ENCODE results near the gene STUM. TPM values are rescaled to one million over a fixed set of nuclear protein-coding genes. Genes with fewer than 3 reads are reported as not detected.

Gene STUM
- total RNA-seq, 2 experiments from 2014 or later, result not detected

- H3K27ac ChIP-seq (ENCODE audit: low read depth in 1 of 2, low read length in 2 of 2), result no peak overlapping the region
- H3K9me3 ChIP-seq (ENCODE audit: control insufficient read depth in 1 of 2, insufficient read depth in 1 of 2, low read length in 2 of 2), result no peaks in the 10 kb centered on the region
- no peak overlapping the region for H3K4me3 ChIP-seq (ENCODE audit: low read length)
- intact Hi-C loops (cut with DNase I, micrococcal nuclease), result no loop called here
- no peaks in the 10 kb centered on the region for H3K36me3 ChIP-seq (ENCODE audit: insufficient read depth, low read length)
- no peaks in the 10 kb centered on the region for H3K4me1 ChIP-seq (ENCODE audit: insufficient read depth, low read length)
- ATAC-seq (ENCODE audit: poor library complexity), result no peak
- no peaks in the 10 kb centered on the region for H3K36me3 Mint-ChIP-seq (ENCODE audit: low read depth)
- ChIA-PET POLR2A (no interaction called here), CTCF (interaction anchor here (1.7 kb wide), 1 partner anchor 210 kb away, joined by 3 read pairs; no protein-coding TSS in a partner anchor)
- no peaks in the 10 kb centered on the region for H3K4me1 Mint-ChIP-seq (ENCODE audit: low read depth)
- H3K27me3 ChIP-seq (ENCODE audit: control insufficient read depth in 1 of 2, insufficient read depth in 2 of 2, low read length in 2 of 2), result no peaks in the 10 kb centered on the region
- H3K4me3 Mint-ChIP-seq, result no peak overlapping the region
- no peaks in the 10 kb centered on the region for H3K9me3 Mint-ChIP-seq
- H3K27me3 Mint-ChIP-seq, result no peaks in the 10 kb centered on the region
- TF ChIP-seq CTCF (IDR thresholded peaks at IDR 0.05), result no peak
- H3K27ac Mint-ChIP-seq, result no peak overlapping the region
- DNase-seq, result no peak
Measured at GRCh38 chr1:226618380-226618779, 69.8 kb downstream of the STUM start.

- H3K4me1 Mint-ChIP-seq (ENCODE audit: low read depth), result no peaks in the 10 kb centered on the region
- no peaks in the 10 kb centered on the region for H3K27me3 ChIP-seq (ENCODE audit: control insufficient read depth in 1 of 2, insufficient read depth in 2 of 2, low read length in 2 of 2)
- H3K27me3 Mint-ChIP-seq, result no peaks in the 10 kb centered on the region
- intact Hi-C loops (cut with DNase I, micrococcal nuclease), result no loop called here
- no peak overlapping the region for H3K4me3 ChIP-seq (ENCODE audit: low read length)
- no peak overlapping the region for H3K27ac ChIP-seq (ENCODE audit: low read depth in 1 of 2, low read length in 2 of 2)
- ChIA-PET POLR2A (no interaction called here), CTCF (interaction anchor here (1.7 kb wide), 1 partner anchor 209 kb away, joined by 3 read pairs; no protein-coding TSS in a partner anchor)
- no peak overlapping the region for H3K27ac Mint-ChIP-seq
- H3K36me3 ChIP-seq (ENCODE audit: insufficient read depth, low read length), result no peaks in the 10 kb centered on the region
- H3K4me3 Mint-ChIP-seq, result no peak overlapping the region
- TF ChIP-seq CTCF (IDR thresholded peaks at IDR 0.05), result no peak
- DNase-seq (no peak), ATAC-seq (ENCODE audit: poor library complexity) (no peak)
- H3K4me1 ChIP-seq (ENCODE audit: insufficient read depth, low read length), result no peaks in the 10 kb centered on the region
- H3K36me3 Mint-ChIP-seq (ENCODE audit: low read depth), result no peaks in the 10 kb centered on the region
- no peaks in the 10 kb centered on the region for H3K9me3 Mint-ChIP-seq
- no peaks in the 10 kb centered on the region for H3K9me3 ChIP-seq (ENCODE audit: control insufficient read depth in 1 of 2, insufficient read depth in 1 of 2, low read length in 2 of 2)
Measured at GRCh38 chr1:226619031-226619430, 70.5 kb downstream of the STUM start.

GRCh38 chr1:226622012-226622411, 73.4 kb downstream of the STUM start:
- Histone ChIP-seq H3K27ac (ENCODE audit: low read depth in 1 of 2, low read length in 2 of 2) (no peak overlapping the region), H3K27me3 (ENCODE audit: control insufficient read depth in 1 of 2, insufficient read depth in 2 of 2, low read length in 2 of 2) (no peaks in the 10 kb centered on the region), H3K9me3 (ENCODE audit: control insufficient read depth in 1 of 2, insufficient read depth in 1 of 2, low read length in 2 of 2) (no peaks in the 10 kb centered on the region), H3K4me3 (ENCODE audit: low read length) (no peak overlapping the region), H3K4me1 (ENCODE audit: insufficient read depth, low read length) (peaks cover 12% of the 10 kb centered on the region), H3K36me3 (ENCODE audit: insufficient read depth, low read length) (no peaks in the 10 kb centered on the region)
- ChIA-PET POLR2A (no interaction called here), CTCF (no interaction called here)
- H3K36me3 Mint-ChIP-seq (ENCODE audit: low read depth), result peaks cover 3% of the 10 kb centered on the region
- H3K27ac Mint-ChIP-seq, result no peak overlapping the region
- peaks cover 12% of the 10 kb centered on the region for H3K4me1 Mint-ChIP-seq (ENCODE audit: low read depth)
- DNase-seq (no peak), ATAC-seq (ENCODE audit: poor library complexity) (no peak)
- TF ChIP-seq CTCF (IDR thresholded peaks at IDR 0.05), result no peak
- no peak overlapping the region for H3K4me3 Mint-ChIP-seq
- no peaks in the 10 kb centered on the region for H3K9me3 Mint-ChIP-seq
- H3K27me3 Mint-ChIP-seq, result no peaks in the 10 kb centered on the region
- intact Hi-C loops (cut with DNase I, micrococcal nuclease), result loop anchor here in 1 of 2 experiments (5.0 kb wide), 1 partner anchor 815 kb away; no protein-coding TSS in a partner anchor

All from CD4-positive, alpha-beta T cell (primary cell).